IMR-90 (cell line): ENCODE results near the gene DMAC2. TPM values are rescaled to one million over a fixed set of nuclear protein-coding genes. Genes with fewer than 3 reads are reported as not detected.

ENCODE experiments used
- ATAC-seq: fragments of 200-7000 bp; cut with Tn5 transposase; 2 replicates; pipeline ENCODE4 v1.9.1; 2020; ENCODE audit warnings: low read depth, mild to moderate bottlenecking, moderate library complexity
- BruUV-seq: library from RNA; stranded (reverse); fragments of 400-500 nt; replicated peaks from 2 replicates; lab custom pipeline; 2021; lab: Mats Ljungman, UMichigan
- CTCF ChIA-PET: fragments of 300-600 bp; formaldehyde crosslinking; extraction: SDS; loops from one replicate; lab custom pipeline; 2021; ENCODE audit warnings: antibody characterized with exemption; lab: Yijun Ruan, JAX
- POLR2A ChIA-PET: fragments of 300-600 bp; sonication (Branson Sonifier 250); formaldehyde crosslinking; loops from one replicate; lab custom pipeline; 2022; ENCODE audit warnings: antibody characterized with exemption; ENCODE audit not compliant: unreplicated experiment; lab: Charles Lee
- DNase-seq: peaks from one replicate; pipeline ENCODE4 v3.0.0; 2013
- H2AFZ ChIP-seq: replicated peaks from 2 replicates; pipeline ENCODE3; 2013; ENCODE audit warnings: low read length, mild to moderate bottlenecking; ENCODE audit not compliant: poor library complexity
- H2AK5ac ChIP-seq: 2 replicates; pipeline ENCODE4 v1.6.1; 2013; ENCODE audit warnings: low read depth, low read length, inconsistent platforms
- H2AK9ac ChIP-seq: replicated peaks from 2 replicates; pipeline ENCODE3; 2013; ENCODE audit warnings: mild to moderate bottlenecking, low read depth, low read length, moderate library complexity; ENCODE audit not compliant: poor library complexity
- H2BK120ac ChIP-seq: 2 replicates; pipeline ENCODE4 v1.6.1; 2013; ENCODE audit warnings: low read depth, low read length, inconsistent platforms
- H2BK15ac ChIP-seq: 3 replicates; pipeline ENCODE4 v1.6.1; 2013; ENCODE audit warnings: low read depth, low read length, inconsistent platforms
- H2BK20ac ChIP-seq: 2 replicates; pipeline ENCODE4 v1.6.1; 2013; ENCODE audit warnings: low read depth, mild to moderate bottlenecking, inconsistent platforms, low read length, moderate library complexity
- H2BK5ac ChIP-seq: 2 replicates; pipeline ENCODE4 v1.6.1; 2013; ENCODE audit warnings: mild to moderate bottlenecking, low read depth, low read length, inconsistent platforms; ENCODE audit not compliant: poor library complexity, severe bottlenecking
- H3K14ac ChIP-seq: replicated peaks from 2 replicates; pipeline ENCODE4 v1.6.1; 2013; ENCODE audit warnings: low read depth, low read length, inconsistent platforms
- H3K18ac ChIP-seq: 2 replicates; pipeline ENCODE4 v1.6.1; 2013; ENCODE audit warnings: low read depth, low read length, control low read depth
- H3K23ac ChIP-seq: 2 replicates; pipeline ENCODE4 v1.6.1; 2013; ENCODE audit warnings: low read depth, low read length, inconsistent platforms
- H3K27ac ChIP-seq: 2 replicates; pipeline ENCODE4 v1.5.1; 2013; ENCODE audit warnings: mild to moderate bottlenecking, control low read depth, low read length; ENCODE audit not compliant: insufficient read depth
- H3K27me3 ChIP-seq: 2 replicates; pipeline ENCODE4 v1.6.1; 2013; ENCODE audit warnings: low read length; ENCODE audit not compliant: control insufficient read depth, insufficient read depth
- H3K36me3 ChIP-seq: 2 replicates; pipeline ENCODE4 v1.6.1; 2013; ENCODE audit warnings: low read length, mixed read lengths; ENCODE audit not compliant: control insufficient read depth, insufficient read depth
- H3K4ac ChIP-seq: 2 replicates; pipeline ENCODE4 v1.6.1; 2013; ENCODE audit warnings: low read depth, low read length, inconsistent platforms
- H3K4me1 ChIP-seq: 2 replicates; pipeline ENCODE4 v1.6.1; 2013; ENCODE audit warnings: low read length, mixed read lengths; ENCODE audit not compliant: control insufficient read depth, insufficient read depth
- H3K4me2 ChIP-seq: 2 replicates; pipeline ENCODE4 v1.6.1; 2013; ENCODE audit warnings: low read depth, mild to moderate bottlenecking, control low read depth, low read length, moderate library complexity
- H3K4me3 ChIP-seq: 2 replicates; pipeline ENCODE4 v1.5.1; 2013; ENCODE audit warnings: low read depth, mild to moderate bottlenecking, control low read depth, low read length, moderate library complexity; ENCODE audit not compliant: insufficient read depth
- H3K56ac ChIP-seq: 2 replicates; pipeline ENCODE4 v1.6.1; 2013; ENCODE audit warnings: low read length, inconsistent platforms; ENCODE audit not compliant: insufficient read depth; ENCODE audit errors: extremely low read depth
- H3K79me1 ChIP-seq, 2 experiments: 2 replicates each; pipeline ENCODE4 v1.6.1; 2013; ENCODE audit warnings: low read length in 2 of 2, inconsistent platforms in 1 of 2, low read depth in 1 of 2
- H3K9ac ChIP-seq: 2 replicates; pipeline ENCODE4 v1.6.1; 2013; ENCODE audit warnings: low read depth, low read length, control low read depth
- H3K9me1 ChIP-seq: 2 replicates; pipeline ENCODE4 v1.6.1; 2013; ENCODE audit warnings: low read length, inconsistent platforms; ENCODE audit not compliant: insufficient read depth
- H3K9me3 ChIP-seq: 2 replicates; pipeline ENCODE4 v1.6.1; 2013; ENCODE audit warnings: low read length; ENCODE audit not compliant: control insufficient read depth, insufficient read depth
- H4K20me1 ChIP-seq: 2 replicates; pipeline ENCODE4 v1.6.1; 2013; ENCODE audit warnings: low read length, inconsistent platforms; ENCODE audit not compliant: insufficient read depth
- H4K5ac ChIP-seq: 2 replicates; pipeline ENCODE4 v1.6.1; 2013; ENCODE audit warnings: mild to moderate bottlenecking, low read depth, low read length, control low read depth
- H4K8ac ChIP-seq, 2 experiments: 2 replicates each; pipeline ENCODE4 v1.6.1; 2013; ENCODE audit warnings: low read depth in 2 of 2, low read length in 2 of 2, control low read depth in 1 of 2, inconsistent platforms in 1 of 2
- H4K91ac ChIP-seq: 2 replicates; pipeline ENCODE4 v1.6.1; 2013; ENCODE audit warnings: low read depth, low read length, inconsistent platforms; ENCODE audit not compliant: insufficient read depth
- BHLHE40 ChIP-seq: fragments of 150-350 bp; IDR thresholded peaks from 2 replicates; pipeline ENCODE4 v1.6.1; 2016; ENCODE audit warnings: mild to moderate bottlenecking, low read depth, low read length
- CEBPB ChIP-seq: IDR thresholded peaks from 2 replicates; pipeline ENCODE4 v1.6.1; 2012; ENCODE audit warnings: low read depth, low read length, improper control_type of control experiment
- CHD1 ChIP-seq: IDR thresholded peaks from 2 replicates; pipeline ENCODE4 v1.6.1; 2012; ENCODE audit warnings: low read depth, low read length, improper control_type of control experiment
- FOS ChIP-seq: fragments of 150-350 bp; IDR thresholded peaks from 2 replicates; pipeline ENCODE4 v1.6.1; 2016; ENCODE audit warnings: low read depth, low read length
- MAFK ChIP-seq: IDR thresholded peaks from 2 replicates; pipeline ENCODE4 v1.6.1; 2012; ENCODE audit warnings: low read depth, low read length, improper control_type of control experiment
- MAZ ChIP-seq: IDR thresholded peaks from 2 replicates; pipeline ENCODE4 v1.6.1; 2012; ENCODE audit warnings: low read depth, mild to moderate bottlenecking, low read length, improper control_type of control experiment, moderate library complexity, borderline replicate concordance
- MXI1 ChIP-seq: IDR thresholded peaks from 2 replicates; pipeline ENCODE4 v1.6.1; 2012; ENCODE audit warnings: low read depth, mild to moderate bottlenecking, low read length, moderate library complexity, borderline replicate concordance
- NFE2L2 ChIP-seq: fragments of 150-350 bp; IDR thresholded peaks from 2 replicates; pipeline ENCODE4 v1.6.1; 2016; ENCODE audit warnings: low read depth, mild to moderate bottlenecking, low read length
- POLR2A ChIP-seq: IDR thresholded peaks from 2 replicates; pipeline ENCODE4 v1.6.1; 2012; ENCODE audit warnings: mild to moderate bottlenecking, low read depth, low read length
- RAD21 ChIP-seq: IDR thresholded peaks from 2 replicates; pipeline ENCODE4 v1.6.1; 2012; ENCODE audit warnings: low read length, improper control_type of control experiment
- RCOR1 ChIP-seq: IDR thresholded peaks from 2 replicates; pipeline ENCODE4 v1.6.1; 2012; ENCODE audit warnings: mild to moderate bottlenecking, low read length, improper control_type of control experiment; ENCODE audit not compliant: insufficient replicate concordance
- RFX5 ChIP-seq: IDR thresholded peaks from 2 replicates; pipeline ENCODE4 v1.8.0; 2012; ENCODE audit warnings: low read depth, mild to moderate bottlenecking, low read length, moderate library complexity
- SMC3 ChIP-seq: fragments of 150-350 bp; IDR thresholded peaks from 2 replicates; pipeline ENCODE4 v1.6.1; 2016; ENCODE audit warnings: low read depth, mild to moderate bottlenecking, antibody characterized with exemption, low read length, moderate library complexity
- WGBS, 2 experiments: methylation state at CpG; one replicate each; pipeline versions ENCODE4 v1.1.5 to v1.1.7; 2013; ENCODE audit warnings: missing lambda C conversion rate in 2 of 2; ENCODE audit not compliant: insufficient read length in 1 of 2; ENCODE audit errors: extremely low coverage in 2 of 2; 5-methylcytosine and 5-hydroxymethylcytosine counted together
- dilution Hi-C: fragments of 300-500 bp; cut with HindIII; formaldehyde crosslinking; loops from one replicate; pipeline ENCODE4 v1.14.3; 2018; ENCODE audit warnings: low sequenced_read_pairs; ENCODE audit not compliant: unreplicated experiment
- in situ Hi-C: fragments of 300-500 bp; cut with MboI; formaldehyde crosslinking; loops from 3 replicates; pipeline ENCODE4 v1.14.3; 2019; ENCODE audit warnings: low sequenced_read_pairs, inconsistent platforms, mixed read lengths
- intact Hi-C: fragments of 100-400 bp; cut with micrococcal nuclease; formaldehyde crosslinking; loops from 2 replicates; pipeline ENCODE4 v1.10.0; 2022
- polyA plus RNA-seq, 3 experiments: library from polyadenylated mRNA; depleted of rRNA; stranded (reverse); fragments of >200 nt; gene quantifications; 2 replicates each; pipeline ENCODE4 v1.2.3, GENCODE V29; 2012; ENCODE audit warnings: low replicate concordance in 1 of 3
- total RNA-seq: library from RNA; depleted of rRNA; stranded (reverse); fragments of >200 nt; gene quantifications from 2 replicates; pipeline ENCODE4 v1.2.3, GENCODE V29; 2012
- TF ChIP-seq, protein P1 (sequence below): fragments of 150-350 bp; IDR thresholded peaks from 2 replicates; pipeline ENCODE4 v1.6.1; 2016; ENCODE audit warnings: low read depth, mild to moderate bottlenecking, low read length, moderate library complexity, borderline replicate concordance
- TF ChIP-seq, protein P2 (sequence below): conservative IDR thresholded peaks from 2 replicates; pipeline ENCODE4 v1.5.1; 2012; ENCODE audit warnings: mild to moderate bottlenecking, low read depth, low read length, improper control_type of control experiment

DMAC2 gene
- total and polyA plus RNA-seq, 2 of the 4 experiments (the other 2 are of a cell fraction): 52.5 to 72.2 TPM

DNA sequence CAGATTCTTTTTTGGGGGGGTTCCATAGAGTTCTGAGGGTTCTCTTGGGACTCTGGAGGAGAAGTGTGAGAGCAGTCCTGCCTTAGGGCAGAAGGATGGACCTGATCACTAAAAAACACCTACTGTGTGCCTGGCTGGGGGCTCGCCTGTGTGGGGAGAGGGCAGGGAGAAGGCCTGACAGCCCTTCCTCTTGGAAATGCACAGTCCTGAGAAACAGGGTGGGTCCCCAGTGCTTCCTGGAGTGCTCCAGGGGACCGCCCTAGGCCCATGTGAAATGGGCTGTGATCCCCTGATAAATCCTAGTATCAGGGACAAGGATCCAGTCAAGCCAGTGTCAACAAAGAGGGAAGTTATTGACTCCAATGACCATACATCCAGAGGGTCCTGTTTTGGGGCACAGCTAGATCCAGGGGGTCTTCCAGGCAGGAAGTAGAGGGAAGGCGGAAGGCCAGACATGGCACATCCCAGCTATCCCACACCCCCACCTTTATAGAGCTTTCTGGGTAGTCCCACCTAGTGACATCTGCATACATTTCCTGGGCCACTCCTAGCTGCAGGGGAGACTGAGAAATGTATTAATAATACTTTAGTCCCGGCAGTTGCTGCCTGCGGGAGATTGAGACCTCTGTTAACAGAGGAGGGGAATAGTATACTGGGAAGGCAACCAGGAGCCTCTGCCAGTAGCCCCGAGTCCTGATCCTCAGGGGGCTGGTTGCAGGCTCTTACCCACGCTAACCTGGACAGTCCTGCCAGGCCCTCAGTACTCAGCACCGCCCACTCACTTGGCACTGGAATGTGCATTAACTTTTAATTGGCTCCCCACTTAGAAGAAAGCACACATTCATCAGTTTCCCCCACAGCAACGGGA, 28.4 kb downstream of the DMAC2 start:
- DNase-seq: no peak
- no peak overlapping the region for H2BK5ac ChIP-seq
- intact Hi-C loops (no loop called here), dilution Hi-C loops (no loop called here), in situ Hi-C loops (no loop called here)
- no peak overlapping the region for H2BK20ac ChIP-seq
- H3K14ac ChIP-seq: no peak overlapping the region
- no peaks in the 10 kb centered on the region; a peak in 1 of 4 replicates for H3K79me1 ChIP-seq
- BruUV-seq: no TSS peak
- no peaks in the 10 kb centered on the region for H3K27me3 ChIP-seq
- no peak overlapping the region for H3K27ac ChIP-seq
- no peak overlapping the region for H3K56ac ChIP-seq
- no peak overlapping the region for H3K4me3 ChIP-seq
- POLR2A ChIA-PET: no interaction called here
- no peak overlapping the region for H2BK120ac ChIP-seq
- H2AK5ac ChIP-seq: no peak overlapping the region
- no peak overlapping the region for H4K8ac ChIP-seq
- H4K5ac ChIP-seq: no peak overlapping the region
- H4K91ac ChIP-seq: no peak overlapping the region
- no peaks in the 10 kb centered on the region; the same call in 1 of the 2 replicates for H3K9me1 ChIP-seq
- no peak overlapping the region for H3K9ac ChIP-seq
- H3K4ac ChIP-seq: no peak overlapping the region
- H3K9me3 ChIP-seq: no peaks in the 10 kb centered on the region
- no peak overlapping the region for H2BK15ac ChIP-seq
- no peak overlapping the region for H3K18ac ChIP-seq
- no peak overlapping the region for H3K4me2 ChIP-seq
- CTCF ChIA-PET: no interaction called here
- H2AFZ ChIP-seq: no peak overlapping the region
- TF ChIP-seq, protein P1, sequence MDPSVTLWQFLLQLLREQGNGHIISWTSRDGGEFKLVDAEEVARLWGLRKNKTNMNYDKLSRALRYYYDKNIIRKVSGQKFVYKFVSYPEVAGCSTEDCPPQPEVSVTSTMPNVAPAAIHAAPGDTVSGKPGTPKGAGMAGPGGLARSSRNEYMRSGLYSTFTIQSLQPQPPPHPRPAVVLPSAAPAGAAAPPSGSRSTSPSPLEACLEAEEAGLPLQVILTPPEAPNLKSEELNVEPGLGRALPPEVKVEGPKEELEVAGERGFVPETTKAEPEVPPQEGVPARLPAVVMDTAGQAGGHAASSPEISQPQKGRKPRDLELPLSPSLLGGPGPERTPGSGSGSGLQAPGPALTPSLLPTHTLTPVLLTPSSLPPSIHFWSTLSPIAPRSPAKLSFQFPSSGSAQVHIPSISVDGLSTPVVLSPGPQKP: no peak
- TF ChIP-seq CEBPB (no peak), MAZ (no peak), RAD21 (no peak), CHD1 (no peak), RCOR1 (no peak), MAFK (no peak), NFE2L2 (no peak), BHLHE40 (no peak), MXI1 (no peak), RFX5 (no peak), FOS (no peak), SMC3 (no peak), POLR2A (no peak)
- TF ChIP-seq, protein P2, sequence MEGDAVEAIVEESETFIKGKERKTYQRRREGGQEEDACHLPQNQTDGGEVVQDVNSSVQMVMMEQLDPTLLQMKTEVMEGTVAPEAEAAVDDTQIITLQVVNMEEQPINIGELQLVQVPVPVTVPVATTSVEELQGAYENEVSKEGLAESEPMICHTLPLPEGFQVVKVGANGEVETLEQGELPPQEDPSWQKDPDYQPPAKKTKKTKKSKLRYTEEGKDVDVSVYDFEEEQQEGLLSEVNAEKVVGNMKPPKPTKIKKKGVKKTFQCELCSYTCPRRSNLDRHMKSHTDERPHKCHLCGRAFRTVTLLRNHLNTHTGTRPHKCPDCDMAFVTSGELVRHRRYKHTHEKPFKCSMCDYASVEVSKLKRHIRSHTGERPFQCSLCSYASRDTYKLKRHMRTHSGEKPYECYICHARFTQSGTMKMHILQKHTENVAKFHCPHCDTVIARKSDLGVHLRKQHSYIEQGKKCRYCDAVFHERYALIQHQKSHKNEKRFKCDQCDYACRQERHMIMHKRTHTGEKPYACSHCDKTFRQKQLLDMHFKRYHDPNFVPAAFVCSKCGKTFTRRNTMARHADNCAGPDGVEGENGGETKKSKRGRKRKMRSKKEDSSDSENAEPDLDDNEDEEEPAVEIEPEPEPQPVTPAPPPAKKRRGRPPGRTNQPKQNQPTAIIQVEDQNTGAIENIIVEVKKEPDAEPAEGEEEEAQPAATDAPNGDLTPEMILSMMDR: no peak
- no peaks in the 10 kb centered on the region for H4K20me1 ChIP-seq
- H3K23ac ChIP-seq: no peak overlapping the region
- H3K4me1 ChIP-seq: peaks cover 4% of the 10 kb centered on the region
- no peak overlapping the region for H2AK9ac ChIP-seq
- H3K36me3 ChIP-seq: peaks cover 38% of the 10 kb centered on the region
- WGBS, 2 experiments: 92% methylated on average over 2 of the region's 9 CpGs; no CpG with 5 or more reads in 1 of the 2 experiments
- ATAC-seq: no peak
